ENCODE measurements around the gene PRTFDC1.
"Not testable (repeated sequence)": the region's sequence is repeated elsewhere in the genome, so short reads cannot be mapped to it uniquely, and the experiment has no call there.

PRTFDC1 gene

GRCh38 chr10:24935504-24936292 is 16.7 kb downstream of the PRTFDC1 start:
- Histone ChIP-seq H3K36me3 (ENCODE audit: control insufficient read depth in 1 of 2, insufficient read depth in 2 of 2, low read length in 2 of 2) (no peaks in the 10 kb centered on the region), H3K9ac (ENCODE audit: low read depth in 1 of 2, low read length in 2 of 2) (no peak overlapping the region), H3K9me3 (ENCODE audit: control insufficient read depth in 1 of 2, low read length in 2 of 2) (no peaks in the 10 kb centered on the region), H3K4me3 (ENCODE audit: low read depth in 1 of 2, low read length in 2 of 2) (no peak overlapping the region), H3K4me1 (ENCODE audit: control insufficient read depth in 1 of 2, insufficient read depth in 2 of 2, low read length in 2 of 2) (peaks cover 5 to 12% of the 10 kb centered on the region in 2 donors), H3K27me3 (ENCODE audit: control insufficient read depth in 1 of 2, insufficient read depth in 2 of 2, low read length in 2 of 2) (no peaks in the 10 kb centered on the region), H3K27ac (ENCODE audit: low read depth, low read length) (no peak overlapping the region)

DNA sequence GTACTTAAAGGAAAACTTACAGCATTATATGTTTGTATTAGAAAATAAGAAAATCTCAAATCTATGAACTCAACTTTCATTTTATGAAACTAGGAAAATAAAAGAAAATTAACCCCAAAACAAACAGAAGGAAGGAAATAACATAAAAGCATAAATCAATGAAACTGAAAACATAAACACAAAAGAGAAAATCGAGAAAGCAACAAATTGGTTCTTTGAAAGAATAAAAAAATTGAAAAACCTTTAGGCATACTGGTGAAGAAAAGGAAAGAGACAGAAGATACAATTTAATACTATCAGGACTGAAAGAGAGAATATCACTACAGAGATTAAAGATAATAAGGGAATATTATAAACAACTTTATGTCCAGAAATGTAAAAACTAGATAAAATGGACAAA is 21.2 kb downstream of the PRTFDC1 start:
- Histone ChIP-seq H3K27me3 (ENCODE audit: control insufficient read depth in 1 of 2, insufficient read depth in 2 of 2, low read length in 2 of 2) (no peaks in the 10 kb centered on the region), H3K36me3 (ENCODE audit: control insufficient read depth in 1 of 2, insufficient read depth in 2 of 2, low read length in 2 of 2) (no peaks in the 10 kb centered on the region), H3K4me1 (ENCODE audit: control insufficient read depth in 1 of 2, insufficient read depth in 2 of 2, low read length in 2 of 2) (peaks cover 3 to 8% of the 10 kb centered on the region in 2 donors), H3K27ac (ENCODE audit: low read depth, low read length) (no peak overlapping the region), H3K4me3 (ENCODE audit: low read depth in 1 of 2, low read length in 2 of 2) (no peak overlapping the region), H3K9ac (ENCODE audit: low read depth in 1 of 2, low read length in 2 of 2) (no peak overlapping the region), H3K9me3 (ENCODE audit: control insufficient read depth in 1 of 2, low read length in 2 of 2) (no peaks in the 10 kb centered on the region)

GRCh38 chr10:24930427-24930826 is 22.0 kb downstream of the PRTFDC1 start:
- no peak overlapping the region for H3K27ac ChIP-seq (ENCODE audit: low read depth, low read length)
- no peak overlapping the region for H3K9ac ChIP-seq (ENCODE audit: low read depth in 1 of 2, low read length in 2 of 2)
- no peaks in the 10 kb centered on the region for H3K9me3 ChIP-seq (ENCODE audit: control insufficient read depth in 1 of 2, low read length in 2 of 2)
- no peaks in the 10 kb centered on the region for H3K27me3 ChIP-seq (ENCODE audit: control insufficient read depth in 1 of 2, insufficient read depth in 2 of 2, low read length in 2 of 2)
- H3K36me3 ChIP-seq (ENCODE audit: control insufficient read depth in 1 of 2, insufficient read depth in 2 of 2, low read length in 2 of 2): no peaks in the 10 kb centered on the region
- peaks cover 0 to 3% of the 10 kb centered on the region in 2 donors for H3K4me1 ChIP-seq (ENCODE audit: control insufficient read depth in 1 of 2, insufficient read depth in 2 of 2, low read length in 2 of 2)
- H3K4me3 ChIP-seq (ENCODE audit: low read depth in 1 of 2, low read length in 2 of 2): no peak overlapping the region

- Histone ChIP-seq H3K27me3 (ENCODE audit: control insufficient read depth in 1 of 2, insufficient read depth in 2 of 2, low read length in 2 of 2) (no peaks in the 10 kb centered on the region), H3K36me3 (ENCODE audit: control insufficient read depth in 1 of 2, insufficient read depth in 2 of 2, low read length in 2 of 2) (no peaks in the 10 kb centered on the region), H3K4me3 (ENCODE audit: low read depth in 1 of 2, low read length in 2 of 2) (no peak overlapping the region), H3K9me3 (ENCODE audit: control insufficient read depth in 1 of 2, low read length in 2 of 2) (no peaks in the 10 kb centered on the region), H3K4me1 (ENCODE audit: control insufficient read depth in 1 of 2, insufficient read depth in 2 of 2, low read length in 2 of 2) (no peaks in the 10 kb centered on the region), H3K9ac (ENCODE audit: low read depth in 1 of 2, low read length in 2 of 2) (no peak overlapping the region), H3K27ac (ENCODE audit: low read depth, low read length) (no peak overlapping the region)
These were observed 22.5 kb downstream of the PRTFDC1 start for GRCh38 chr10:24929904-24930303.

GRCh38 chr10:24929056-24929544 is 23.3 kb downstream of the PRTFDC1 start:
- no peak overlapping the region for H3K4me3 ChIP-seq (ENCODE audit: low read depth in 1 of 2, low read length in 2 of 2)

DNA sequence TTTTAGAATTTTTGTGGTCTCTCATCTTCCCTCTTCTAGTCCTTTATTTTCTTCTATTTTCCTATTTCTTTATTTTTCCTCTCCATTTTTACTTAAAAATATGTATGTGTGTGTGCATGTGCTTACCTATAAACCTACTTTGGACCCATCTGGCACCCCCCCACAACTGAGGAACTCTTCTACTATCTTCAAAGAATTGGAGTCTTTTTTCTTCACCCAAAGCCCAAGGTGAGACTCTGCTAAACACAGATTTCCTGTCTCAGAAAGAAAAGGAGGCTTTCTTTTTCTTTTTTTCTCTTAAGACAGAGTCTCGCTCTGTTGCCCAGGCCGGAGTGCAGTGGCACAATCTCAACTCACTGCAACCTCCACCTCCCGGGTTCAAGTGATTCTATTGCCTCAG is 24.2 kb downstream of the PRTFDC1 start:
- Histone ChIP-seq H3K9me3 (ENCODE audit: control insufficient read depth in 1 of 2, low read length in 2 of 2) (no peaks in the 10 kb centered on the region), H3K4me3 (ENCODE audit: low read depth in 1 of 2, low read length in 2 of 2) (no peak overlapping the region), H3K9ac (ENCODE audit: low read depth in 1 of 2, low read length in 2 of 2) (no peak overlapping the region), H3K36me3 (ENCODE audit: control insufficient read depth in 1 of 2, insufficient read depth in 2 of 2, low read length in 2 of 2) (no peaks in the 10 kb centered on the region), H3K4me1 (ENCODE audit: control insufficient read depth in 1 of 2, insufficient read depth in 2 of 2, low read length in 2 of 2) (no peaks in the 10 kb centered on the region), H3K27ac (ENCODE audit: low read depth, low read length) (no peak overlapping the region), H3K27me3 (ENCODE audit: control insufficient read depth in 1 of 2, insufficient read depth in 2 of 2, low read length in 2 of 2) (no peaks in the 10 kb centered on the region)

More at GRCh38 chr10:24929056-24929544, 23.3 kb downstream of the PRTFDC1 start:
- Histone ChIP-seq H3K9me3 (ENCODE audit: control insufficient read depth in 1 of 2, low read length in 2 of 2) (no peaks in the 10 kb centered on the region), H3K27ac (ENCODE audit: low read depth, low read length) (no peak overlapping the region), H3K27me3 (ENCODE audit: control insufficient read depth in 1 of 2, insufficient read depth in 2 of 2, low read length in 2 of 2) (no peaks in the 10 kb centered on the region), H3K4me1 (ENCODE audit: control insufficient read depth in 1 of 2, insufficient read depth in 2 of 2, low read length in 2 of 2) (no peaks in the 10 kb centered on the region), H3K36me3 (ENCODE audit: control insufficient read depth in 1 of 2, insufficient read depth in 2 of 2, low read length in 2 of 2) (no peaks in the 10 kb centered on the region), H3K9ac (ENCODE audit: low read depth in 1 of 2, low read length in 2 of 2) (no peak overlapping the region)

DNA sequence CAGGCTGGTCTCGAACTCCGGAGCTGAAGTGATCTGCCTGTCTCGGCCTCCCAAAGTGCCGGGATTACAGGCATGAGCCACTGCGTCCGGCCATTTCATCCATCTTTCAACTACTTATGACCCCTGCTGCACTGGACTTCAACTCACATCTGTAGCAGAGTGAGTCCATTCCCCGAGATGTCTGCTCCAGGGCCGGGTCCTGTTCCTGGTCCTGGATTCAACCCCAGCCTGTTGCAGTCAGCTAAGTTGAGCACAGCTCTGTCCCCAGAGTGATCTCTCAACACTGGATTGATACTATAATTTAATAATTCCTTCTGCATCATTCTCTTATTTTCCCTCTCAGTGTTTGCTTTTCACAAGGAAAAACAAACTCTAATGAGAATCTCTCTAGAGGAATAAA is 25.8 kb downstream of the PRTFDC1 start:
- Histone ChIP-seq H3K4me1 (ENCODE audit: control insufficient read depth in 1 of 2, insufficient read depth in 2 of 2, low read length in 2 of 2) (no peaks in the 10 kb centered on the region), H3K36me3 (ENCODE audit: control insufficient read depth in 1 of 2, insufficient read depth in 2 of 2, low read length in 2 of 2) (no peaks in the 10 kb centered on the region), H3K9me3 (ENCODE audit: control insufficient read depth in 1 of 2, low read length in 2 of 2) (no peaks in the 10 kb centered on the region), H3K27ac (ENCODE audit: low read depth, low read length) (no peak overlapping the region), H3K27me3 (ENCODE audit: control insufficient read depth in 1 of 2, insufficient read depth in 2 of 2, low read length in 2 of 2) (no peaks in the 10 kb centered on the region), H3K4me3 (ENCODE audit: low read depth in 1 of 2, low read length in 2 of 2) (no peak overlapping the region), H3K9ac (ENCODE audit: low read depth in 1 of 2, low read length in 2 of 2) (no peak overlapping the region)

GRCh38 chr10:24925799-24926198 is 26.6 kb downstream of the PRTFDC1 start:
- no peaks in the 10 kb centered on the region for H3K36me3 ChIP-seq (ENCODE audit: control insufficient read depth in 1 of 2, insufficient read depth in 2 of 2, low read length in 2 of 2)
- H3K9me3 ChIP-seq (ENCODE audit: control insufficient read depth in 1 of 2, low read length in 2 of 2): no peaks in the 10 kb centered on the region

GRCh38 chr10:24924483-24924882 is 27.9 kb downstream of the PRTFDC1 start:
- not testable (repeated sequence) for H3K9ac ChIP-seq (ENCODE audit: low read depth in 1 of 2, low read length in 2 of 2); H3K9me3 ChIP-seq (ENCODE audit: control insufficient read depth in 1 of 2, low read length in 2 of 2); H3K27ac ChIP-seq (ENCODE audit: low read depth, low read length); H3K27me3 ChIP-seq (ENCODE audit: control insufficient read depth in 1 of 2, insufficient read depth in 2 of 2, low read length in 2 of 2); H3K36me3 ChIP-seq (ENCODE audit: control insufficient read depth in 1 of 2, insufficient read depth in 2 of 2, low read length in 2 of 2); H3K4me1 ChIP-seq (ENCODE audit: control insufficient read depth in 1 of 2, insufficient read depth in 2 of 2, low read length in 2 of 2); H3K4me3 ChIP-seq (ENCODE audit: low read depth in 1 of 2, low read length in 2 of 2)

More at GRCh38 chr10:24925799-24926198, 26.6 kb downstream of the PRTFDC1 start:
- Histone ChIP-seq H3K27ac (ENCODE audit: low read depth, low read length) (no peak overlapping the region), H3K4me3 (ENCODE audit: low read depth in 1 of 2, low read length in 2 of 2) (no peak overlapping the region), H3K4me1 (ENCODE audit: control insufficient read depth in 1 of 2, insufficient read depth in 2 of 2, low read length in 2 of 2) (no peaks in the 10 kb centered on the region), H3K27me3 (ENCODE audit: control insufficient read depth in 1 of 2, insufficient read depth in 2 of 2, low read length in 2 of 2) (no peaks in the 10 kb centered on the region), H3K9ac (ENCODE audit: low read depth in 1 of 2, low read length in 2 of 2) (no peak overlapping the region)

GRCh38 chr10:24922222-24922868 is 30.1 kb downstream of the PRTFDC1 start:
- H3K9ac ChIP-seq (ENCODE audit: low read depth in 1 of 2, low read length in 2 of 2); H3K27ac ChIP-seq (ENCODE audit: low read depth, low read length); H3K36me3 ChIP-seq (ENCODE audit: control insufficient read depth in 1 of 2, insufficient read depth in 2 of 2, low read length in 2 of 2); H3K4me3 ChIP-seq (ENCODE audit: low read depth in 1 of 2, low read length in 2 of 2); H3K4me1 ChIP-seq (ENCODE audit: control insufficient read depth in 1 of 2, insufficient read depth in 2 of 2, low read length in 2 of 2); H3K9me3 ChIP-seq (ENCODE audit: control insufficient read depth in 1 of 2, low read length in 2 of 2); H3K27me3 ChIP-seq (ENCODE audit: control insufficient read depth in 1 of 2, insufficient read depth in 2 of 2, low read length in 2 of 2): not testable (repeated sequence)
